Thymus (tissue), 11 donors: ENCODE measurements around the gene OR4D10. TPM values are rescaled to one million over a fixed set of nuclear protein-coding genes. Genes with fewer than 3 reads are reported as not detected.

Source experiments
- DNase-seq, 9 donors: peaks; one replicate each; pipeline ENCODE4 v3.0.0-alpha.2; 2013; ENCODE audit warnings: low spot score in 9 of 9, low read depth in 6 of 9, missing footprints in 1 of 9
- H3K27ac ChIP-seq, 2 donors: one replicate each; pipeline ENCODE4 v1.5.1; 2013; ENCODE audit warnings: control low read depth in 1 of 2, low read depth in 1 of 2, low read length in 1 of 2, mild to moderate bottlenecking in 1 of 2, moderate library complexity in 1 of 2
- H3K27me3 ChIP-seq, 2 donors: one replicate each; pipeline ENCODE4 v1.5.1; 2013; ENCODE audit warnings: low read length in 1 of 2; ENCODE audit not compliant: control insufficient read depth in 2 of 2, insufficient read depth in 1 of 2
- H3K36me3 ChIP-seq, 2 donors: one replicate each; pipeline ENCODE4 v1.5.1; 2013; ENCODE audit warnings: low read length in 1 of 2, mild to moderate bottlenecking in 1 of 2, moderate library complexity in 1 of 2; ENCODE audit not compliant: control insufficient read depth in 2 of 2, insufficient read depth in 2 of 2
- H3K4me1 ChIP-seq, 2 donors: one replicate each; pipeline ENCODE4 v1.5.1; 2013; ENCODE audit warnings: low read length in 2 of 2; ENCODE audit not compliant: control insufficient read depth in 2 of 2, insufficient read depth in 2 of 2
- H3K4me3 ChIP-seq, 2 donors: one replicate each; pipeline ENCODE4 v1.5.1; 2013; ENCODE audit warnings: low read length in 2 of 2, control low read depth in 1 of 2, mild to moderate bottlenecking in 1 of 2
- H3K9me3 ChIP-seq, 2 donors: one replicate each; pipeline ENCODE4 v1.5.1; 2013; ENCODE audit warnings: low read length in 1 of 2, mild to moderate bottlenecking in 1 of 2; ENCODE audit not compliant: control insufficient read depth in 2 of 2, insufficient read depth in 1 of 2
- WGBS: extraction: QIAGEN DNeasy Blood & Tissue Kit; methylation state at CpG from one replicate; pipeline ENCODE4 v1.1.7; 2013; 5-methylcytosine and 5-hydroxymethylcytosine counted together
- polyA plus RNA-seq: library from polyadenylated mRNA; stranded (reverse); fragments of 200-250 nt; gene quantifications from one replicate; pipeline ENCODE4 v1.2.3, GENCODE V29; 2013
- total RNA-seq: library from RNA; stranded (reverse); fragments of 120-200 nt; gene quantifications from one replicate; pipeline ENCODE4 v1.2.4, GENCODE V29; 2013
- donor health status: healthy.

OR4D10 gene
- total and polyA plus RNA-seq, 2 donors, result under 0.01 TPM; not detected in 1

DNA sequence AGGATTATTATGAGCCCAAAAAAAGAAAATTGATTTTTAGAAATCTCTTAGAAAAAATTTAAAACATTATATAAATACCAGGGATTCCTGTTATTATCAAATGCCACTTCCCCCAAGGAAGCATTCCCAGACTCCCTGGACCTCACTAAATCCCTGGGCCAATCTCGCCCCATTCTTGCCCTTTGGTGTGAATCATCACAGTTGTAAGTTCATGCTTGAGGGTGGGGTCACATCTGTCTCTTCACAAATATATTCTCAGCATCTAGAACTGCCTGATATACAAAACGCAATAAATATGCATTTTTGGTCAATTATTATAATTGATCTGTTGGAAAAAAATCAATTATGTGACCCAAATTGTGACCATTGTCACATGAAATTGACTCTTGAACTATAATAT is 24.6 kb upstream of the OR4D10 start:
- Histone ChIP-seq H3K36me3 (no peaks in the 10 kb centered on the region), H3K9me3 (no peaks in the 10 kb centered on the region), H3K4me3 (no peak overlapping the region), H3K4me1 (no peaks in the 10 kb centered on the region), H3K27ac (no peak overlapping the region), H3K27me3 (no peaks in the 10 kb centered on the region)
- WGBS, result 95% methylated on average over 2 of the region's 2 CpGs
- no peak for DNase-seq

DNA sequence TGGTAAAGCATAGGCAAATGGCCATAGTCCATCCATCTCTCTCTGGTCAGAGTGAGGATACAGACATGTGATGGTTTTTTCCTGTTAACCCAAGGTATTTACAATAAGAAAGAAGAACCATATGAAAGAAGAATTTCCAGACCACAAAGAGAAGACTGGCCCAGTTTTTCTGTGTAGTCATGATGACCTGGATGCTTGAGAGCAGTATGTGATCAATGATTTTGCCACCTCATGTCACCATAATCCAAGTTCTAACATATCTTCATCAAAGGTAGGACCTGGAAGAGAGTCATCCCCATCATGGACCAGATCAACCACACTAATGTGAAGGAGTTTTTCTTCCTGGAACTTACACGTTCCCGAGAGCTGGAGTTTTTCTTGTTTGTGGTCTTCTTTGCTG is 16.5 kb upstream of the OR4D10 start, which contains the start of gene OR4D6:
TSS of gene OR4D6 (plus strand) at position 301 of the 400 bp plus-strand sequence. CDS start at position 301, 0 bp downstream.
- no peak for DNase-seq
- H3K36me3 ChIP-seq, result no peaks in the 10 kb centered on the region
- no peak within 1 kb of the TSS for H3K4me3 ChIP-seq
- no peaks in the 10 kb centered on the region for H3K4me1 ChIP-seq
- H3K27me3 ChIP-seq, result no peaks in the 10 kb centered on the region
- no peak within 1 kb of the TSS for H3K27ac ChIP-seq
- WGBS, result 96% methylated on average over 2 of the region's 2 CpGs
- no peaks in the 10 kb centered on the region for H3K9me3 ChIP-seq

DNA sequence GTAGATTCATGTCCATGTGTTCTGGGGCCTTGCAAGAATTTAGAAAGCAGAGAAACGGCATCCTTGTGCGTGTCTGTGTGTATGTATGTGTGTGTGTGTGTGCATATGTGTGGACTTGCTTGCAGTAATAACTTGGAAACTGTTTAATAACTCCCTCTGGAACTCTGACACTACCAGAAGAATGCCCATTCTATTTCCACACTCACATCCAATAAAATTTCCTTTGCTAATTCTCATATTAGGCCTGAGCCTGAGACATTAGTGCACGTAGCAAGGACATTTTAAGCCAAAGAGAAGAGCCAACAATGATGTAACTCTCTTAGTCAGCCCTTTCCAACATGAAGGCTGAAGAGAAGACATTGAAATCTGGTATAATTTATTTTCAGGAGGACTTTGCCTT is 13.2 kb upstream of the OR4D10 start:
- H3K36me3 ChIP-seq, result no peaks in the 10 kb centered on the region
- H3K27me3 ChIP-seq, result no peaks in the 10 kb centered on the region
- no peak overlapping the region for H3K27ac ChIP-seq
- WGBS, result 81% methylated on average over 3 of the region's 3 CpGs
- no peaks in the 10 kb centered on the region for H3K9me3 ChIP-seq
- H3K4me1 ChIP-seq, result no peaks in the 10 kb centered on the region
- H3K4me3 ChIP-seq, result no peak overlapping the region
- DNase-seq, result no peak

DNA sequence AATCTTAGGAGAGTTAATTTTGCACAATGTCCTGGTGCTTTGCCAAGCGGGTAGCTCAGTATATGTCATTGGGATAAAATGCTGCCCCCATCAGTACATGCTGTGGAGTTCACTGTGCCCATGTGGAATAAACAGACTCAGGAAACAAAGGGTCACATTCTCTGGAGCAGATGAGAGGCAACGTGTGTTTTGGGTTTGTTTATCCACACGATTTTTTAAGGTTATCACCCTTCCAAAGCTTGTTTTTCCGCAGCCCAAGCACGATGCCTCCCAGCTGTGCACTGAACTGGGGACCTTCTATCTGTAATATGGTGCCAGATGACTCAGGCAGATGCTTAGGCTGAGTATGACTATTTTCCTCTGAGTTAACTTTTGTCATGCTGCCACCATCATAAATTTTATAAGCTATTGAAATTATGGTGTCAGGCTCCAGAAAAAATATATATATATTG is 9.9 kb upstream of the OR4D10 start:
- 84% methylated on average over 5 of the region's 5 CpGs for WGBS
- Histone ChIP-seq H3K27me3 (no peaks in the 10 kb centered on the region), H3K27ac (no peak overlapping the region), H3K9me3 (no peaks in the 10 kb centered on the region), H3K36me3 (no peaks in the 10 kb centered on the region), H3K4me1 (no peaks in the 10 kb centered on the region), H3K4me3 (no peak overlapping the region)
- no peak for DNase-seq

DNA sequence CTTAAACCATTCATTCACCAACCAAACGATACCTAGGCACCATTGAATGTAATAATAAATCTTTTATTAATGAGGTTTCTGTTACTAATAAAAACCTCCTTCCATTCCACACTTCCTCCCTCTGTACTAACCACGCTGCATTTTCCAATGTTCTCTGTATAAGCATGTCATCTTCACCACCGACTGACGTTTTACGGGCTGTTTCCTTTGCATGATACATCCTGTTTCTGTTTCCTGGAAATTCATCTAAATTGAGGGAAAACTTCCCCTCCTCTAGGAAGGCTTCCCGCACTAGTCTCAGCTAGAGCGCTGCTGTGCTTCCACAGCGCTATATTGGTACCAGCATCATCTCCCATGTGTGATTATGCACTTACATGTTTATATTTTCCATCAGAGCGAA is 2.1 kb downstream of the OR4D10 start:
- H3K4me1 ChIP-seq, result no peaks in the 10 kb centered on the region
- H3K9me3 ChIP-seq, result no peaks in the 10 kb centered on the region
- DNase-seq, result no peak
- no peak overlapping the region for H3K4me3 ChIP-seq
- H3K36me3 ChIP-seq, result no peaks in the 10 kb centered on the region
- no peaks in the 10 kb centered on the region for H3K27me3 ChIP-seq
- WGBS, result 74% methylated on average over 9 of the region's 9 CpGs
- no peak overlapping the region for H3K27ac ChIP-seq

DNA sequence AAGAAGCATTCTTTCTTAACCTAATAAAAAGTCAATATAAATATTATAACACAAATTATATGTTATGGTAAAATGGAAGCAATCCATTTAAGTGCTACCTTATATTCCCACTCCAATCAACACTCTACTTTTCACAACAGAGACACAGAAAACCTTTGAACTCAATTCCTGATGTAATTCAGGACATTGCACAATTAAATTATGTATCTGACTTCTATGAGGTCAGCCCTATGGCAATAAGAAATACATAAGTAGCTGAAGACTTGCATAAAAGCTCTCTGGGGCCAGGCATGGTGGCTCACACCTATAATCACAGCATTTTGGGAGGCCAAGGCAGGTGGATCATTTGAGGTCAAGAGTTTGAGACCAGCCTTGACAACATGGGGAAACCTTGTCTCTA is 6.8 kb downstream of the OR4D10 start:
- no peak overlapping the region for H3K27ac ChIP-seq
- no peaks in the 10 kb centered on the region for H3K9me3 ChIP-seq
- no peak for DNase-seq
- H3K36me3 ChIP-seq, result no peaks in the 10 kb centered on the region
- H3K4me1 ChIP-seq, result no peaks in the 10 kb centered on the region
- H3K27me3 ChIP-seq, result no peaks in the 10 kb centered on the region
- no peak overlapping the region for H3K4me3 ChIP-seq

DNA sequence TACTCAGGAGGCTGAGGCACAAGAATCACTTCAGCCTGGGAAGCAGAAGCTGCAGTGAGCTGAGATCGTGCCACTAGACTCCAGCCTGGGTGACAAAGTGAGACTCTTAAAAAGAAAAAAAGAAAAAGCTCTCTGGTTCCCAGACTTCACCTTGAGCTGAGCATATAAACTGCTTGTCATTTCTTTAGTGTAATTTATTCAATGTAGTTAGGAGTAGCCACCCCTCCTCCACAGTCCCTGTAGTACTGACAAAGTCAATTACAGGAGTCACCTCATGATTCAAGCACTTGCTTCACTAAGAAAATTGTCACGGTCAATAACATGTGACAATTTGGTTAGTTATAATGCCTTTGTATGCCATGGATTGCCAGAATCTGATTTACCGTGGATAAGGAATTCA is 7.2 kb downstream of the OR4D10 start:
- H3K4me1 ChIP-seq, result no peaks in the 10 kb centered on the region
- H3K27ac ChIP-seq, result no peak overlapping the region
- no peaks in the 10 kb centered on the region for H3K9me3 ChIP-seq
- no peaks in the 10 kb centered on the region for H3K27me3 ChIP-seq
- no peak for DNase-seq
- 100% methylated on average over 3 of the region's 3 CpGs for WGBS
- no peak overlapping the region for H3K4me3 ChIP-seq
- no peaks in the 10 kb centered on the region for H3K36me3 ChIP-seq

DNA sequence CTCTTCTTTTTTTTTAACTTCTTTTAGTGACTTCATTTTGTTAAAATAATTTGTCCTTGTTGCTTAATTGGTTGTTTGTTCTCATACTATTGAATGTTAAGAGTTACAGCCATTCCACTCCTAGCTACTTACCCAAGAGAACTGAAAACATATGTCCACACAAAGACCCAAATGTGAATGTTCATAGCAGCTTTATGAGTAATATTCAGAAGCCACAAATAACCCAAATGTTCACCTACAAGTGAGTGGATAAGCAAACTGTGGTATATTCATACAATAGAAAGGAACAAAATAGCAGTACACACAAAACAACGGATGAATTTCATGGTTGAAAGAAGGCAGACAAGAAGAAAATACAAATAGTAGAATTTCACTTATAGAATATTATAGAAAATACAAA is 28.8 kb downstream of the OR4D10 start:
- WGBS, result 55% methylated on average over 1 of the region's 1 CpG

DNA sequence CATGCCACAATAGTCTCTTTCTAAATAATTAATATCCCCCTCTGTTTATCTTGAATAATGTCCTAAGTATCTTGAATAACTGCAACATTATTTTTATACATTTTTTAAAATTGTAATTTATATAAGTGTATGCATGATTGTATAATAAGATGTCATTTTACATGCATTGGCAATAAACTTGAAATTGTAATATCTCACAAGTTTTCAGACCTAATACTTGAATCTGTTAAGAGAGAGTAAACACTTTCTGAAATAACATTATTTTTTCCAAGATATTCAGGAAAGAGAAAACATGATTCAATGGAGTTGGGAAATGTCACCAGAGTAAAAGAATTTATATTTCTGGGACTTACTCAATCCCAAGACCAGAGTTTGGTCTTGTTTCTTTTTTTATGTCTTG is 30.2 kb downstream of the OR4D10 start, which contains the start of gene OR4D11:
TSS of gene OR4D11 (plus strand) at position 301 of the 400 bp plus-strand sequence. CDS start at position 301, 0 bp downstream.
- Histone ChIP-seq H3K9me3 (no peaks in the 10 kb centered on the region), H3K27ac (no peak within 1 kb of the TSS), H3K4me1 (no peaks in the 10 kb centered on the region), H3K27me3 (no peaks in the 10 kb centered on the region), H3K4me3 (no peak within 1 kb of the TSS), H3K36me3 (no peaks in the 10 kb centered on the region)
- DNase-seq, result no peak

More for the DNA sequence above, 28.8 kb downstream of the OR4D10 start:
- Histone ChIP-seq H3K9me3 (no peaks in the 10 kb centered on the region), H3K4me1 (no peaks in the 10 kb centered on the region), H3K27ac (no peak overlapping the region), H3K27me3 (no peaks in the 10 kb centered on the region), H3K4me3 (no peak overlapping the region), H3K36me3 (no peaks in the 10 kb centered on the region)
- no peak for DNase-seq
